Panc1 (cell line): ENCODE results near the gene CDYL2. TPM values are rescaled to one million over a fixed set of nuclear protein-coding genes. Genes with fewer than 3 reads are reported as not detected.

Experiments
- ATAC-seq: fragments of 200-7000 bp; cut with Tn5 transposase; 2 replicates; pipeline ENCODE4 v1.9.1; 2020; ENCODE audit warnings: mild to moderate bottlenecking, moderate library complexity
- BruUV-seq: library from RNA; stranded (reverse); fragments of 400-500 nt; replicated peaks from 2 replicates; lab custom pipeline; 2021; lab: Mats Ljungman, UMichigan
- CTCF ChIA-PET: fragments of 300-600 bp; sonication (Branson Sonifier 250); formaldehyde crosslinking; loops from one replicate; lab custom pipeline; 2022; ENCODE audit warnings: antibody characterized with exemption; lab: Charles Lee
- POLR2A ChIA-PET: fragments of 300-600 bp; sonication (Branson Sonifier 250); formaldehyde crosslinking; loops from one replicate; lab custom pipeline; 2022; ENCODE audit warnings: antibody characterized with exemption; lab: Charles Lee
- DNase-seq: peaks from one replicate; pipeline ENCODE4 v3.0.0-alpha.2; 2010; ENCODE audit warnings: low read depth, low spot score
- H3K27ac ChIP-seq: 2 replicates; pipeline ENCODE4 v1.5.1; 2011; ENCODE audit warnings: mild to moderate bottlenecking, low read length, inconsistent platforms
- H3K27me3 ChIP-seq: fragments of 200-500 bp; sonication (Bioruptor generic); 2 replicates; pipeline ENCODE4 v1.6.0; 2014; ENCODE audit warnings: low read length, inconsistent platforms; ENCODE audit not compliant: control insufficient read depth, insufficient read depth
- H3K36me3 ChIP-seq: fragments of 200-500 bp; sonication (Bioruptor generic); 2 replicates; pipeline ENCODE4 v1.5.1; 2014; ENCODE audit warnings: inconsistent platforms, mild to moderate bottlenecking, low read length, moderate library complexity; ENCODE audit not compliant: control insufficient read depth, insufficient read depth
- H3K4me1 ChIP-seq: 2 replicates; pipeline ENCODE4 v1.5.1; 2011; ENCODE audit warnings: inconsistent platforms, mild to moderate bottlenecking, low read length, moderate library complexity; ENCODE audit not compliant: control insufficient read depth, insufficient read depth
- H3K4me3 ChIP-seq, 2 experiments: 2 replicates each; pipeline ENCODE4 v1.5.1; 2011 to 2012; ENCODE audit warnings: low read depth in 2 of 2, low read length in 2 of 2, mild to moderate bottlenecking in 2 of 2, inconsistent platforms in 1 of 2, moderate library complexity in 1 of 2
- H3K9me3 ChIP-seq: fragments of 200-500 bp; sonication (Bioruptor generic); 2 replicates; pipeline ENCODE4 v1.5.1; 2014; ENCODE audit warnings: low read depth, mild to moderate bottlenecking, inconsistent platforms, low read length, moderate library complexity; ENCODE audit not compliant: control insufficient read depth, insufficient read depth
- POLR2AphosphoS5 ChIP-seq: IDR thresholded peaks from 2 replicates; pipeline ENCODE4 v1.6.1; 2012; ENCODE audit warnings: mild to moderate bottlenecking, low read depth, low read length, moderate library complexity
- SIN3A ChIP-seq: IDR thresholded peaks from 2 replicates; pipeline ENCODE4 v1.6.1; 2012; ENCODE audit warnings: low read depth, mild to moderate bottlenecking, low read length, moderate library complexity, borderline replicate concordance; ENCODE audit not compliant: insufficient read depth
- TCF7L2 ChIP-seq: IDR thresholded peaks from 2 replicates; pipeline ENCODE4 v1.6.1; 2011; ENCODE audit warnings: mild to moderate bottlenecking, low read depth, low read length, inconsistent platforms
- in situ Hi-C: cut with HindIII; loops from 2 replicates; pipeline ENCODE4 v1.10.0; 2016; ENCODE audit warnings: low sequenced_read_pairs, low pct_unique_long_range_greater_than_20kb
- intact Hi-C: fragments of 100-400 bp; cut with micrococcal nuclease; formaldehyde crosslinking; loops from one replicate; pipeline ENCODE4 v1.10.0; 2022; ENCODE audit not compliant: unreplicated experiment
- total RNA-seq: library from RNA; stranded (reverse); gene quantifications from one replicate; pipeline ENCODE4 v1.2.1, GENCODE V29; 2021; ENCODE audit not compliant: unreplicated experiment
- TF ChIP-seq, protein P1 (sequence below): fragments of 450-650 bp; IDR thresholded peaks from 2 replicates; pipeline ENCODE4 v1.5.1; 2017; ENCODE audit warnings: mild to moderate bottlenecking
- TF ChIP-seq, protein P2 (sequence below), 2 experiments: IDR thresholded peaks; 2 replicates each; pipeline ENCODE4 v1.6.1; 2011 to 2012; ENCODE audit warnings: low read depth in 2 of 2, control low read depth in 1 of 2, low read length in 1 of 2, mild to moderate bottlenecking in 1 of 2, moderate library complexity in 1 of 2; ENCODE audit not compliant: insufficient read depth in 1 of 2

The CDYL2 gene
- total RNA-seq, 1 experiment from 2014 or later: 6.1 TPM

DNA sequence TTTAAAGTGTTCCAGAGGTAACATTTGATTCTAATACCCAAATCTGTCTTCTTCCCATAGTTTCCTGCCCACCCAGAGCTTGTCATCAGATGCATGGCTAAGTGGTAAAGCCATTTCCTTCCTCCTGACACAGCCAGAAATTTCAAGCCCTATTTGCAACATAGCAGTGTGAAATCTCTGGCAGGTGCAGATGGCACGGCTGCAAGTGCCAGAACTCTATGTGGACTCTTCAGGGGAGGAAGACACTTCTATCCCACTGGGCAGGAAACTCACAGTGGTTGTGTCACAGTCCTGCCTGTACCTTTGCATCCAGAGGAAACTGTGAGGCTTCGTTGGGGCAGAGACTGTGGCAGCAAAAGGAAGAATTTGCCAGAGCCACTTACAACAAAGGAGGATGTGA lies 250.4 kb downstream of the CDYL2 start:
- TF ChIP-seq, protein P1, sequence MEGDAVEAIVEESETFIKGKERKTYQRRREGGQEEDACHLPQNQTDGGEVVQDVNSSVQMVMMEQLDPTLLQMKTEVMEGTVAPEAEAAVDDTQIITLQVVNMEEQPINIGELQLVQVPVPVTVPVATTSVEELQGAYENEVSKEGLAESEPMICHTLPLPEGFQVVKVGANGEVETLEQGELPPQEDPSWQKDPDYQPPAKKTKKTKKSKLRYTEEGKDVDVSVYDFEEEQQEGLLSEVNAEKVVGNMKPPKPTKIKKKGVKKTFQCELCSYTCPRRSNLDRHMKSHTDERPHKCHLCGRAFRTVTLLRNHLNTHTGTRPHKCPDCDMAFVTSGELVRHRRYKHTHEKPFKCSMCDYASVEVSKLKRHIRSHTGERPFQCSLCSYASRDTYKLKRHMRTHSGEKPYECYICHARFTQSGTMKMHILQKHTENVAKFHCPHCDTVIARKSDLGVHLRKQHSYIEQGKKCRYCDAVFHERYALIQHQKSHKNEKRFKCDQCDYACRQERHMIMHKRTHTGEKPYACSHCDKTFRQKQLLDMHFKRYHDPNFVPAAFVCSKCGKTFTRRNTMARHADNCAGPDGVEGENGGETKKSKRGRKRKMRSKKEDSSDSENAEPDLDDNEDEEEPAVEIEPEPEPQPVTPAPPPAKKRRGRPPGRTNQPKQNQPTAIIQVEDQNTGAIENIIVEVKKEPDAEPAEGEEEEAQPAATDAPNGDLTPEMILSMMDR: no peak
- no peak for TF ChIP-seq POLR2AphosphoS5
- TF ChIP-seq, protein P2, sequence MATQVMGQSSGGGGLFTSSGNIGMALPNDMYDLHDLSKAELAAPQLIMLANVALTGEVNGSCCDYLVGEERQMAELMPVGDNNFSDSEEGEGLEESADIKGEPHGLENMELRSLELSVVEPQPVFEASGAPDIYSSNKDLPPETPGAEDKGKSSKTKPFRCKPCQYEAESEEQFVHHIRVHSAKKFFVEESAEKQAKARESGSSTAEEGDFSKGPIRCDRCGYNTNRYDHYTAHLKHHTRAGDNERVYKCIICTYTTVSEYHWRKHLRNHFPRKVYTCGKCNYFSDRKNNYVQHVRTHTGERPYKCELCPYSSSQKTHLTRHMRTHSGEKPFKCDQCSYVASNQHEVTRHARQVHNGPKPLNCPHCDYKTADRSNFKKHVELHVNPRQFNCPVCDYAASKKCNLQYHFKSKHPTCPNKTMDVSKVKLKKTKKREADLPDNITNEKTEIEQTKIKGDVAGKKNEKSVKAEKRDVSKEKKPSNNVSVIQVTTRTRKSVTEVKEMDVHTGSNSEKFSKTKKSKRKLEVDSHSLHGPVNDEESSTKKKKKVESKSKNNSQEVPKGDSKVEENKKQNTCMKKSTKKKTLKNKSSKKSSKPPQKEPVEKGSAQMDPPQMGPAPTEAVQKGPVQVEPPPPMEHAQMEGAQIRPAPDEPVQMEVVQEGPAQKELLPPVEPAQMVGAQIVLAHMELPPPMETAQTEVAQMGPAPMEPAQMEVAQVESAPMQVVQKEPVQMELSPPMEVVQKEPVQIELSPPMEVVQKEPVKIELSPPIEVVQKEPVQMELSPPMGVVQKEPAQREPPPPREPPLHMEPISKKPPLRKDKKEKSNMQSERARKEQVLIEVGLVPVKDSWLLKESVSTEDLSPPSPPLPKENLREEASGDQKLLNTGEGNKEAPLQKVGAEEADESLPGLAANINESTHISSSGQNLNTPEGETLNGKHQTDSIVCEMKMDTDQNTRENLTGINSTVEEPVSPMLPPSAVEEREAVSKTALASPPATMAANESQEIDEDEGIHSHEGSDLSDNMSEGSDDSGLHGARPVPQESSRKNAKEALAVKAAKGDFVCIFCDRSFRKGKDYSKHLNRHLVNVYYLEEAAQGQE (IDR thresholded peaks at IDR 0.05; ENCODE audit: insufficient read depth in 1 of 2, low read depth in 2 of 2, low read length in 1 of 2): no peak
- no peak for TF ChIP-seq TCF7L2
- TF ChIP-seq SIN3A: no peak
- Histone ChIP-seq H3K36me3 (no peaks in the 10 kb centered on the region), H3K4me1 (no peaks in the 10 kb centered on the region), H3K4me3 (no peak overlapping the region), H3K9me3 (no peaks in the 10 kb centered on the region), H3K27me3 (no peaks in the 10 kb centered on the region), H3K27ac (no peak overlapping the region)
- CTCF ChIA-PET: no interaction called here
- ATAC-seq (no peak), DNase-seq (no peak)
- no TSS peak for BruUV-seq
- intact Hi-C loops (no loop called here), in situ Hi-C loops (no loop called here)
- POLR2A ChIA-PET: no interaction called here

DNA sequence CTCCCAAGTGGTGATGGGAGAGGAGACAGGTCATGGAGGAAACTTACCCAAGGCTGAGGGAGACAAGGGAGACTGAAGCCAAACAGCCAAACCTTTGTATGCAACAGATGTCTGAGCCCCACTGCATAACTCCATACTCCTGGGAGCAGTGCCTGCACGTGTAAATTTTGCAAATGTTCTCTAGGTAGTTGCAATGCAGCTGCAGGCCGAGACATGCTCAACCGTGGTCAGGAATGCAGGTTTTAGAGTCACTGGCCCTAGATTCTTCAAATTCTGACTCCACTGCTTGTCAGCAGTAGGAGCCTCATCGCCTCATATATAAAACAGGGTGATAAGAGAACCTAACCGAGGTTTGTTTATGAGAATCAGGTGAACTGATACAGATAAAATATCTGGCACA lies 252.1 kb downstream of the CDYL2 start:
- H3K4me1 ChIP-seq: no peaks in the 10 kb centered on the region
- BruUV-seq: no TSS peak
- ATAC-seq: no peak
- POLR2A ChIA-PET: no interaction called here
- H3K36me3 ChIP-seq: no peaks in the 10 kb centered on the region
- in situ Hi-C loops (no loop called here), intact Hi-C loops (no loop called here)
- no peaks in the 10 kb centered on the region for H3K9me3 ChIP-seq
- no peaks in the 10 kb centered on the region for H3K27me3 ChIP-seq
- no peak overlapping the region for H3K4me3 ChIP-seq
- no peak for DNase-seq
- H3K27ac ChIP-seq: no peak overlapping the region
- TF ChIP-seq SIN3A (no peak), TCF7L2 (no peak), POLR2AphosphoS5 (no peak)
- TF ChIP-seq, protein P2 (IDR thresholded peaks at IDR 0.05; ENCODE audit: insufficient read depth in 1 of 2, low read depth in 2 of 2, low read length in 1 of 2): no peak
- TF ChIP-seq, protein P1: no peak
- CTCF ChIA-PET: no interaction called here

Other genes with a start within 250 kb of the CDYL2 start
- 82.0 TPM for gene CMC2, start 202.3 kb upstream of the CDYL2 start, total RNA-seq
- gene CENPN, start 202.6 kb upstream of the CDYL2 start, total RNA-seq: 56.6 TPM
- gene ATMIN, start 231.2 kb upstream of the CDYL2 start, total RNA-seq: 28.4 TPM